H9 (cell line): ENCODE results near the gene TAOK3. TPM values are rescaled to one million over a fixed set of nuclear protein-coding genes. Genes with fewer than 3 reads are reported as not detected.

Experiments
- DNase-seq: peaks from one replicate; pipeline ENCODE4 v3.0.0-alpha.2; 2017
- H2AFZ ChIP-seq: one replicate; pipeline ENCODE4 v1.6.1; 2013; ENCODE audit warnings: mild to moderate bottlenecking, low read length, control low read depth, moderate library complexity
- H2AK5ac ChIP-seq: 2 replicates; pipeline ENCODE4 v1.6.1; 2013; ENCODE audit warnings: low read length, control low read depth, mixed read lengths; ENCODE audit not compliant: insufficient read length
- H2BK120ac ChIP-seq: one replicate; pipeline ENCODE4 v1.6.1; 2013; ENCODE audit warnings: low read depth, mild to moderate bottlenecking, low read length, control low read depth, inconsistent platforms; ENCODE audit not compliant: poor library complexity, severe bottlenecking
- H2BK12ac ChIP-seq: 2 replicates; pipeline ENCODE4 v1.6.1; 2013; ENCODE audit warnings: low read length, control low read depth, mixed read lengths, low read depth; ENCODE audit not compliant: insufficient read length
- H2BK15ac ChIP-seq: 2 replicates; pipeline ENCODE4 v1.6.1; 2013; ENCODE audit warnings: low read depth, low read length, control low read depth
- H2BK20ac ChIP-seq: one replicate; pipeline ENCODE4 v1.6.1; 2013; ENCODE audit warnings: low read depth, mild to moderate bottlenecking, low read length, control low read depth, inconsistent platforms; ENCODE audit not compliant: poor library complexity, severe bottlenecking
- H2BK5ac ChIP-seq: 2 replicates; pipeline ENCODE4 v1.6.1; 2013; ENCODE audit warnings: low read length, control low read depth, mixed read lengths; ENCODE audit not compliant: insufficient read length
- H3K14ac ChIP-seq: 2 replicates; pipeline ENCODE4 v1.6.1; 2013; ENCODE audit warnings: low read length, control low read depth; ENCODE audit not compliant: insufficient read depth
- H3K18ac ChIP-seq: 2 replicates; pipeline ENCODE4 v1.6.1; 2013; ENCODE audit warnings: low read depth, mild to moderate bottlenecking, mixed read lengths, low read length, control low read depth; ENCODE audit not compliant: insufficient read length
- H3K23ac ChIP-seq: 2 replicates; pipeline ENCODE4 v1.6.1; 2013; ENCODE audit warnings: low read length, control low read depth, mixed read lengths, low read depth; ENCODE audit not compliant: insufficient read length
- H3K23me2 ChIP-seq: 2 replicates; pipeline ENCODE4 v1.6.1; 2013; ENCODE audit warnings: low read depth, mild to moderate bottlenecking, mixed read lengths, low read length, control low read depth; ENCODE audit not compliant: insufficient read length, poor library complexity, severe bottlenecking
- H3K27ac ChIP-seq: 2 replicates; pipeline ENCODE4 v1.5.1; 2013; ENCODE audit warnings: low read length, control low read depth, mixed read lengths, low read depth; ENCODE audit not compliant: insufficient read length
- H3K27me3 ChIP-seq: 2 replicates; pipeline ENCODE4 v1.6.1; 2013; ENCODE audit warnings: low read length, control low read depth, inconsistent platforms; ENCODE audit not compliant: insufficient read depth
- H3K4ac ChIP-seq: 2 replicates; pipeline ENCODE4 v1.6.1; 2013; ENCODE audit warnings: low read depth, mild to moderate bottlenecking, control low read depth, inconsistent platforms, low read length, moderate library complexity
- H3K4me1 ChIP-seq: 2 replicates; pipeline ENCODE4 v1.6.1; 2013; ENCODE audit warnings: low read length, control low read depth, inconsistent platforms; ENCODE audit not compliant: insufficient read depth
- H3K4me2 ChIP-seq: 2 replicates; pipeline ENCODE4 v1.6.1; 2013; ENCODE audit warnings: low read length, control low read depth, mixed read lengths; ENCODE audit not compliant: insufficient read length, insufficient read depth
- H3K56ac ChIP-seq: 2 replicates; pipeline ENCODE4 v1.6.1; 2013; ENCODE audit warnings: low read depth, mild to moderate bottlenecking, mixed read lengths, low read length, control low read depth; ENCODE audit not compliant: insufficient read length
- H3K79me1 ChIP-seq: 2 replicates; pipeline ENCODE4 v1.6.1; 2013; ENCODE audit warnings: low read depth, mild to moderate bottlenecking, moderate library complexity, low read length, control low read depth, inconsistent platforms; ENCODE audit not compliant: insufficient read depth, poor library complexity, severe bottlenecking
- H3K79me2 ChIP-seq: 2 replicates; pipeline ENCODE4 v1.6.1; 2013; ENCODE audit warnings: low read length, control low read depth, inconsistent platforms; ENCODE audit not compliant: insufficient read depth
- H3K9ac ChIP-seq: 2 replicates; pipeline ENCODE4 v1.6.1; 2013; ENCODE audit warnings: low read length, control low read depth, mixed read lengths; ENCODE audit not compliant: insufficient read length; ENCODE audit errors: extremely low read depth
- H3K9me3 ChIP-seq: one replicate; pipeline ENCODE4 v1.6.1; 2013; ENCODE audit warnings: low read depth, low read length, inconsistent platforms; ENCODE audit not compliant: control insufficient read depth
- H3T11ph ChIP-seq: one replicate; pipeline ENCODE4 v1.6.1; 2013; ENCODE audit warnings: mild to moderate bottlenecking, low read length, control low read depth, inconsistent platforms
- H4K20me1 ChIP-seq: one replicate; pipeline ENCODE4 v1.6.1; 2013; ENCODE audit not compliant: control insufficient read depth, insufficient read length, insufficient read depth
- H4K5ac ChIP-seq: 2 replicates; pipeline ENCODE4 v1.6.1; 2013; ENCODE audit warnings: low read depth, mild to moderate bottlenecking, mixed read lengths, low read length, control low read depth; ENCODE audit not compliant: insufficient read length
- H4K8ac ChIP-seq: replicated peaks from 2 replicates; pipeline ENCODE4 v1.6.1; 2013; ENCODE audit warnings: low read length, control low read depth, mixed read lengths, low read depth; ENCODE audit not compliant: insufficient read length
- H4K91ac ChIP-seq: 2 replicates; pipeline ENCODE4 v1.6.1; 2013; ENCODE audit warnings: low read depth, mild to moderate bottlenecking, moderate library complexity, mixed read lengths, low read length, control low read depth; ENCODE audit not compliant: insufficient read length
- H3K27ac Mint-ChIP-seq, 3 experiments: 2 replicates in 2 of 3; 3 replicates in 1 of 3; pipeline ENCODE4 v1.8.0; 2020 to 2021; ENCODE audit warnings: mixed read lengths in 3 of 3, mild to moderate bottlenecking in 1 of 3, moderate library complexity in 1 of 3
- H3K27me3 Mint-ChIP-seq: 2 replicates; pipeline ENCODE4 v1.8.0; 2021; ENCODE audit warnings: low read depth, mild to moderate bottlenecking, moderate library complexity, mixed read lengths
- H3K36me3 Mint-ChIP-seq, 3 experiments: 2 replicates in 2 of 3; 3 replicates in 1 of 3; pipeline ENCODE4 v1.8.0; 2020 to 2021; ENCODE audit warnings: low read depth in 3 of 3, mixed read lengths in 3 of 3; ENCODE audit not compliant: insufficient read depth in 1 of 3
- H3K4me1 Mint-ChIP-seq, 2 experiments: 2 replicates each; pipeline ENCODE4 v1.8.0; 2020; ENCODE audit warnings: mixed read lengths in 2 of 2
- H3K4me3 Mint-ChIP-seq, 2 experiments: 2 replicates in 1 of 2; 3 replicates in 1 of 2; pipeline ENCODE4 v1.8.0; 2020 to 2021; ENCODE audit warnings: mild to moderate bottlenecking in 2 of 2, mixed read lengths in 2 of 2, moderate library complexity in 1 of 2
- H3K9me3 Mint-ChIP-seq, 2 experiments: 2 replicates in 1 of 2; 3 replicates in 1 of 2; pipeline ENCODE4 v1.8.0; 2020; ENCODE audit warnings: mild to moderate bottlenecking in 2 of 2, mixed read lengths in 2 of 2, moderate library complexity in 1 of 2
- CTCF ChIP-seq: fragments of 200-600 bp; sonication (generic); conservative IDR thresholded peaks from 3 replicates; pipeline ENCODE4 v1.8.0; 2021; ENCODE audit warnings: antibody characterized with exemption, mild to moderate bottlenecking
- WGBS: extraction: QIAGEN DNeasy Blood & Tissue Kit; methylation state at CpG from one replicate; pipeline ENCODE4 v1.1.7; 2013; ENCODE audit warnings: missing lambda C conversion rate, low lambda C conversion rate, mixed read lengths; ENCODE audit not compliant: insufficient read length; ENCODE audit errors: extremely low coverage; 5-methylcytosine and 5-hydroxymethylcytosine counted together
- total RNA-seq: library from RNA; stranded (reverse); gene quantifications from 2 replicates; pipeline ENCODE4 v1.2.1, GENCODE V29; 2021

The TAOK3 gene
- total RNA-seq, 1 experiment from 2014 or later: 5.2 TPM

- Mint-ChIP-seq H3K36me3 (peaks cover 35 to 89% (median 68%) of the 10 kb centered on the region in 3 experiments; a peak in 6 of 7 replicates), H3K27me3 (no peaks in the 10 kb centered on the region), H3K27ac (no peak overlapping the region), H3K4me1 (no peaks in the 10 kb centered on the region), H3K4me3 (no peak overlapping the region), H3K9me3 (no peaks in the 10 kb centered on the region)
- no peak overlapping the region for H3K56ac ChIP-seq
- H3K14ac ChIP-seq: no peak overlapping the region
- H2BK12ac ChIP-seq: no peak overlapping the region
- no peak overlapping the region for H4K5ac ChIP-seq
- no peak for DNase-seq
- no peak overlapping the region for H2BK20ac ChIP-seq
- H4K8ac ChIP-seq: no peak overlapping the region
- WGBS: no CpG with 5 or more reads among the region's 2 CpGs
- H3K23me2 ChIP-seq: no peaks in the 10 kb centered on the region
- no peak overlapping the region for H3K4me2 ChIP-seq
- H4K91ac ChIP-seq: no peak overlapping the region
- no peak overlapping the region for H3K18ac ChIP-seq
- no peaks in the 10 kb centered on the region for H3K9me3 ChIP-seq
- no peaks in the 10 kb centered on the region for H3K4me1 ChIP-seq
- no peak for TF ChIP-seq CTCF
- no peaks in the 10 kb centered on the region for H3K79me2 ChIP-seq
- H3K79me1 ChIP-seq: no peaks in the 10 kb centered on the region
- H3K23ac ChIP-seq: no peak overlapping the region
- H3K27ac ChIP-seq: no peak overlapping the region
- no peak overlapping the region for H3K9ac ChIP-seq
- H3K4ac ChIP-seq: no peak overlapping the region
- H2BK15ac ChIP-seq: no peak overlapping the region
- H3K27me3 ChIP-seq: no peaks in the 10 kb centered on the region
- no peak overlapping the region for H2AFZ ChIP-seq
- H3T11ph ChIP-seq: no peak overlapping the region
- no peak overlapping the region for H2AK5ac ChIP-seq
- no peak overlapping the region for H2BK5ac ChIP-seq
- no peaks in the 10 kb centered on the region for H4K20me1 ChIP-seq
- no peak overlapping the region for H2BK120ac ChIP-seq
Measured at GRCh38 chr12:118398524-118398923, 25.8 kb upstream of the TAOK3 start.
